HepG2 (cell line): Measurements from ENCODE around the gene IKBIP. TPM values are rescaled to one million over a fixed set of nuclear protein-coding genes. Genes with fewer than 3 reads are reported as not detected.

ENCODE experiments used
- AGO1 ChIP-seq: fragments of 200-400 bp; formaldehyde crosslinking; IDR thresholded peaks from 2 replicates; pipeline ENCODE4 v1.6.1; 2017; ENCODE audit warnings: mild to moderate bottlenecking, low read depth, low read length, moderate library complexity; ENCODE audit not compliant: poor library complexity, severe bottlenecking
- CBX5 ChIP-seq: sonication (generic); formaldehyde crosslinking; IDR thresholded peaks from 2 replicates; pipeline ENCODE4 v1.4.0; 2020; ENCODE audit warnings: missing genetic modification reagents, borderline replicate concordance
- FOXA1 ChIP-seq, 2 experiments: fragments of 450-650 bp in 1 of 2; sonication (generic) in 1 of 2; formaldehyde crosslinking in 1 of 2; IDR thresholded peaks; 2 replicates each; pipeline versions ENCODE4 v1.4.0 to v1.6.1; 2016 to 2020; ENCODE audit warnings: missing genetic modification reagents in 1 of 2
- FOXO1 ChIP-seq: sonication (generic); formaldehyde crosslinking; IDR thresholded peaks from 2 replicates; pipeline ENCODE4 v1.4.0; 2020; ENCODE audit warnings: missing genetic modification reagents
- HBP1 ChIP-seq: IDR thresholded peaks from 2 replicates; pipeline ENCODE4 v1.6.1; 2016; ENCODE audit warnings: low read depth, control low read depth
- IKZF4 ChIP-seq: sonication (generic); formaldehyde crosslinking; IDR thresholded peaks from 2 replicates; pipeline ENCODE4 v1.5.1; 2020; ENCODE audit warnings: borderline replicate concordance, mild to moderate bottlenecking, low read depth, missing genetic modification reagents; ENCODE audit errors: not compliant biosample characterization
- KDM6A ChIP-seq: IDR thresholded peaks from 2 replicates; pipeline ENCODE4 v1.6.1; 2016; ENCODE audit warnings: low read depth
- KLF16 ChIP-seq, 2 experiments: sonication (generic) in 1 of 2; formaldehyde crosslinking in 1 of 2; IDR thresholded peaks; 2 replicates each; pipeline versions ENCODE4 v1.6.1 to v1.8.0; 2016 to 2023; ENCODE audit warnings: missing genetic modification reagents in 2 of 2, missing compliant biosample characterization in 1 of 2
- KMT2A ChIP-seq: sonication (generic); formaldehyde crosslinking; IDR thresholded peaks from 2 replicates; pipeline ENCODE4 v1.4.0; 2020; ENCODE audit warnings: missing genetic modification reagents
- KMT2B ChIP-seq: IDR thresholded peaks from 2 replicates; pipeline ENCODE4 v1.6.1; 2016; ENCODE audit warnings: missing genetic modification reagents, missing compliant biosample characterization
- MAX ChIP-seq: IDR thresholded peaks from 2 replicates; pipeline ENCODE4 v1.6.1; 2012; ENCODE audit warnings: inconsistent platforms
- NFKBIZ ChIP-seq: IDR thresholded peaks from 2 replicates; pipeline ENCODE4 v1.6.1; 2018; ENCODE audit warnings: missing genetic modification reagents, missing compliant biosample characterization
- RBM39 ChIP-seq: fragments of 200-400 bp; formaldehyde crosslinking; IDR thresholded peaks from one replicate; pipeline ENCODE4 v1.6.1; 2018; ENCODE audit warnings: antibody characterized with exemption, mild to moderate bottlenecking, low read depth, low read length; ENCODE audit not compliant: poor library complexity, severe bottlenecking
- SAFB2 ChIP-seq: sonication (generic); formaldehyde crosslinking; IDR thresholded peaks from 2 replicates; pipeline ENCODE4 v1.5.1; 2020; ENCODE audit warnings: missing genetic modification reagents, low read depth, mild to moderate bottlenecking, borderline replicate concordance
- SOX6 ChIP-seq, 2 experiments: fragments of 450-650 bp in 1 of 2; sonication (generic) in 1 of 2; formaldehyde crosslinking in 1 of 2; IDR thresholded peaks; 2 replicates each; pipeline versions ENCODE4 v1.4.0 to v1.6.1; 2017 to 2020; ENCODE audit warnings: antibody characterized with exemption in 1 of 2, mild to moderate bottlenecking in 1 of 2, missing genetic modification reagents in 1 of 2
- SUZ12 ChIP-seq: fragments of 150-350 bp; IDR thresholded peaks from 2 replicates; pipeline ENCODE4 v1.6.1; 2014; ENCODE audit warnings: low read depth, low read length
- ZBTB43 ChIP-seq: sonication (generic); formaldehyde crosslinking; conservative IDR thresholded peaks from 2 replicates; pipeline ENCODE4 v1.4.0; 2020; ENCODE audit warnings: missing genetic modification reagents
- ZBTB8A ChIP-seq: sonication (generic); formaldehyde crosslinking; IDR thresholded peaks from 2 replicates; pipeline ENCODE4 v1.4.0; 2020; ENCODE audit warnings: mild to moderate bottlenecking, low read depth, missing genetic modification reagents, borderline replicate concordance
- ZFX ChIP-seq: sonication (generic); formaldehyde crosslinking; IDR thresholded peaks from 2 replicates; pipeline ENCODE4 v1.4.0; 2020; ENCODE audit warnings: mild to moderate bottlenecking, low read depth, missing genetic modification reagents, moderate library complexity
- ZMYM4 ChIP-seq: sonication (generic); formaldehyde crosslinking; IDR thresholded peaks from 2 replicates; pipeline ENCODE4 v1.8.1; 2023; ENCODE audit warnings: mild to moderate bottlenecking, missing genetic modification reagents
- ZNF282 ChIP-seq: fragments of 450-650 bp; IDR thresholded peaks from 2 replicates; pipeline ENCODE4 v1.6.1; 2018; ENCODE audit not compliant: partially characterized antibody
- ZNF569 ChIP-seq: sonication (generic); formaldehyde crosslinking; IDR thresholded peaks from 2 replicates; pipeline ENCODE4 v1.5.0; 2020; ENCODE audit warnings: mild to moderate bottlenecking, missing genetic modification reagents, moderate library complexity, borderline replicate concordance
- ZNF607 ChIP-seq: sonication (generic); formaldehyde crosslinking; IDR thresholded peaks from 2 replicates; pipeline ENCODE4 v1.5.1; 2020; ENCODE audit warnings: missing genetic modification reagents, mild to moderate bottlenecking, borderline replicate concordance
- ZNF777 ChIP-seq: sonication (generic); formaldehyde crosslinking; IDR thresholded peaks from 2 replicates; pipeline ENCODE4 v1.4.0; 2020; ENCODE audit warnings: missing genetic modification reagents
- ZNF782 ChIP-seq: sonication (generic); formaldehyde crosslinking; IDR thresholded peaks from 2 replicates; pipeline ENCODE4 v1.4.0; 2020; ENCODE audit warnings: missing genetic modification reagents, mild to moderate bottlenecking, borderline replicate concordance
- ZSCAN21 ChIP-seq: sonication (generic); formaldehyde crosslinking; IDR thresholded peaks from 2 replicates; pipeline ENCODE4 v1.8.0; 2022; ENCODE audit warnings: mild to moderate bottlenecking, missing genetic modification reagents, moderate library complexity, borderline replicate concordance
- polyA plus RNA-seq, 8 experiments: library from polyadenylated mRNA; depleted of rRNA in 3 of 8; stranded (reverse) in 7 of 8; unstranded in 1 of 8; fragments of >200 nt; fragmentation: Illumina TruSeq in 4 of 8; extraction: Trizol in 4 of 8; gene quantifications; 2 replicates each; pipeline versions ENCODE4 v1.2.1 to v1.2.3, GENCODE V29; 2011 to 2016; ENCODE audit warnings: low read depth in 4 of 8, missing spikeins in 1 of 8, mixed read lengths in 1 of 8; ENCODE audit not compliant: insufficient read depth in 1 of 8
- total RNA-seq, 5 experiments: library from RNA; depleted of rRNA; stranded (reverse); fragments of >200 nt; fragmentation: Illumina TruSeq; extraction: Trizol; gene quantifications; 2 replicates each; pipeline ENCODE4 v1.2.3, GENCODE V29; 2016; ENCODE audit warnings: low read depth in 1 of 5

IKBIP gene
- total and polyA plus RNA-seq, 2 of the 13 experiments (the other 11 are each of a cell fraction or from before 2014, with no cell fraction given): 20.0 to 55.5 TPM

- no peak for TF ChIP-seq ZNF282
- TF ChIP-seq ZFX (CRISPR knock-in tag): peak; percentile 47; the same call in 1 of the 2 replicates
- TF ChIP-seq SUZ12: peak; percentile 21; the same call in 1 of the 2 replicates
- TF ChIP-seq AGO1: peak; percentile 62
- TF ChIP-seq KMT2B: peak; percentile 69
- TF ChIP-seq ZBTB8A: no peak
- no peak for TF ChIP-seq ZNF569 (CRISPR knock-in tag)
- TF ChIP-seq NFKBIZ (CRISPR knock-in tag): no peak
- peak in 1 of 2 experiments; percentile 54; a peak in 2 of 4 replicates for TF ChIP-seq KLF16 (CRISPR knock-in tag; IDR thresholded peaks at IDR 0.05)
- TF ChIP-seq HBP1 (CRISPR knock-in tag): peak; percentile 91; the same call in 1 of the 2 replicates
- 0 out of 2 replicates have a peak, but pooled peaks have one; percentile 18 for TF ChIP-seq ZNF782
- 0 out of 2 replicates have a peak, but pooled peaks have one; percentile 44 for TF ChIP-seq CBX5 (CRISPR knock-in tag)
- TF ChIP-seq KDM6A (CRISPR knock-in tag): no peak
- no peak for TF ChIP-seq IKZF4 (CRISPR knock-in tag)
- peak; percentile 55; the same call in 1 of the 2 replicates for TF ChIP-seq ZBTB43
- TF ChIP-seq ZNF607 (CRISPR knock-in tag): peak; percentile 9; the same call in 1 of the 2 replicates
- TF ChIP-seq ZSCAN21 (CRISPR knock-in tag): no peak; the same call in 1 of the 2 replicates
- peak; percentile 99 for TF ChIP-seq ZNF777 (CRISPR knock-in tag)
- peak; percentile 40; the same call in 1 of the 2 replicates for TF ChIP-seq ZMYM4 (CRISPR knock-in tag)
- TF ChIP-seq SAFB2 (CRISPR knock-in tag): peak; percentile 28; the same call in 1 of the 2 replicates
- no peak for TF ChIP-seq FOXA1 (IDR thresholded peaks at IDR 0.05)
- TF ChIP-seq FOXA1 (CRISPR knock-in tag; IDR thresholded peaks at IDR 0.05): peak; percentile 79
- no peak for TF ChIP-seq SOX6 (IDR thresholded peaks at IDR 0.05)
- no peak; the same call in 1 of the 2 replicates for TF ChIP-seq SOX6 (CRISPR knock-in tag; IDR thresholded peaks at IDR 0.05)
- TF ChIP-seq KMT2A (CRISPR knock-in tag): peak; percentile 8; the same call in 1 of the 2 replicates
- peak; percentile 61 for TF ChIP-seq RBM39
- peak; percentile 34 for TF ChIP-seq MAX
- TF ChIP-seq FOXO1 (CRISPR knock-in tag): peak; percentile 25; the same call in 1 of the 2 replicates
These were observed at the start of gene IKBIP, which contains the start of gene APAF1 (continued) for GRCh38 chr12:98644712-98645571.
